ENCODE data around the gene POLN. TPM values are rescaled to one million over a fixed set of nuclear protein-coding genes. Genes with fewer than 3 reads are reported as not detected.

POLN gene
- total RNA-seq, 4 donors from 2014 or later, result 0.91 to 8.0 (median 1.2) TPM

DNA sequence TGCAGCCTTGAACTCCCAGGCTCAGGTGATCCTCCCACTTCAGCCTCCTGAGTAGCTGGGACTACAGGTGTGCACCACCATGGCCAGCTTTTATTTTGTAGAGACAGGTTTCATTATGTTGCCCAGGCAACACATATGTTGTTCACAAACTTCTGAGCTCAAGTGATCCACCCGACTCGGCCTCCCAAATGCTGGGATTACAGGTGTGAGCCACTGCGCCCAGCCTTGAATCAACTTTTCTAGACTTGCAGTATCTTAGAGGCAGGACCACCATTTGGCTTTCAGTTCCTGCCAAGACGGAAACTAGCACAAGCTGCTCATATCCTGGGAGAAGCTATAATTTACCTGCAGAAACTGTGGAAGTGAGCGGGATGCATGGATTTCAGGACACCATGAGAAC is 162.9 kb downstream of the POLN start:
- TF ChIP-seq POLR2A (IDR thresholded peaks at IDR 0.05), result no peak
- no peak for TF ChIP-seq POLR2AphosphoS5 (IDR thresholded peaks at IDR 0.05)
- TF ChIP-seq, protein P1, sequence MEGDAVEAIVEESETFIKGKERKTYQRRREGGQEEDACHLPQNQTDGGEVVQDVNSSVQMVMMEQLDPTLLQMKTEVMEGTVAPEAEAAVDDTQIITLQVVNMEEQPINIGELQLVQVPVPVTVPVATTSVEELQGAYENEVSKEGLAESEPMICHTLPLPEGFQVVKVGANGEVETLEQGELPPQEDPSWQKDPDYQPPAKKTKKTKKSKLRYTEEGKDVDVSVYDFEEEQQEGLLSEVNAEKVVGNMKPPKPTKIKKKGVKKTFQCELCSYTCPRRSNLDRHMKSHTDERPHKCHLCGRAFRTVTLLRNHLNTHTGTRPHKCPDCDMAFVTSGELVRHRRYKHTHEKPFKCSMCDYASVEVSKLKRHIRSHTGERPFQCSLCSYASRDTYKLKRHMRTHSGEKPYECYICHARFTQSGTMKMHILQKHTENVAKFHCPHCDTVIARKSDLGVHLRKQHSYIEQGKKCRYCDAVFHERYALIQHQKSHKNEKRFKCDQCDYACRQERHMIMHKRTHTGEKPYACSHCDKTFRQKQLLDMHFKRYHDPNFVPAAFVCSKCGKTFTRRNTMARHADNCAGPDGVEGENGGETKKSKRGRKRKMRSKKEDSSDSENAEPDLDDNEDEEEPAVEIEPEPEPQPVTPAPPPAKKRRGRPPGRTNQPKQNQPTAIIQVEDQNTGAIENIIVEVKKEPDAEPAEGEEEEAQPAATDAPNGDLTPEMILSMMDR (IDR thresholded peaks at IDR 0.05), result no peak
- no peak for TF ChIP-seq EP300 (IDR thresholded peaks at IDR 0.05)
- Histone ChIP-seq H3K4me3 (no peak overlapping the region), H3K27me3 (no peaks in the 10 kb centered on the region), H3K4me1 (no peaks in the 10 kb centered on the region), H3K27ac (no peak overlapping the region), H3K9me3 (no peaks in the 10 kb centered on the region), H3K36me3 (no peaks in the 10 kb centered on the region)
- DNase-seq (ENCODE audit: low spot score in 2 of 2), result no peak
- WGBS, result 94% methylated on average over 5 of the region's 5 CpGs

DNA sequence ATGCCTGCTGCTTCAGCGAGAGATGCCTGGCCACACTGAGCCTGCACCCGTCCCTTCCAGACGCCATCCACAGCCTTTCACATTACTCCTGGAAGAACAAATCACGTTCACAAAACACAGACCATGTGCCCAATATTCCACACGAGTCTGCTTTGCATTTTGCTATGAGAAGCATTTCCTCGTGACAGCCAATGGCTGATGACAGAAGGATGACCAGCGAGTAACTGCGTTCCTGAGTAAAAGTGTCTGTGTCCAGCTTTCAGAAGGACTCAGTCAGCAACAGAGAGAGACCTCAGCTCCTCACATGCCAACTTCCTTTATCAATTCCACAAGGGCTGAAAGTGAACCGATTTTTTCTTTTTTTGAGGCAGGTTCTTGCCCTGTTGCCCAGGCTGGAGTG is 163.3 kb downstream of the POLN start:
- no peaks in the 10 kb centered on the region for H3K4me1 ChIP-seq
- H3K36me3 ChIP-seq, result no peaks in the 10 kb centered on the region
- H3K4me3 ChIP-seq, result no peak overlapping the region
- no peak overlapping the region for H3K27ac ChIP-seq
- no peaks in the 10 kb centered on the region for H3K9me3 ChIP-seq
- TF ChIP-seq EP300 (IDR thresholded peaks at IDR 0.05) (no peak), POLR2A (IDR thresholded peaks at IDR 0.05) (no peak), POLR2AphosphoS5 (IDR thresholded peaks at IDR 0.05) (no peak)
- TF ChIP-seq, protein P1 (IDR thresholded peaks at IDR 0.05), result no peak
- WGBS, result 76% methylated on average over 9 of the region's 9 CpGs
- peak in 1 of 2 donors; percentile 16 for DNase-seq (ENCODE audit: low spot score in 2 of 2)
- no peaks in the 10 kb centered on the region for H3K27me3 ChIP-seq

DNA sequence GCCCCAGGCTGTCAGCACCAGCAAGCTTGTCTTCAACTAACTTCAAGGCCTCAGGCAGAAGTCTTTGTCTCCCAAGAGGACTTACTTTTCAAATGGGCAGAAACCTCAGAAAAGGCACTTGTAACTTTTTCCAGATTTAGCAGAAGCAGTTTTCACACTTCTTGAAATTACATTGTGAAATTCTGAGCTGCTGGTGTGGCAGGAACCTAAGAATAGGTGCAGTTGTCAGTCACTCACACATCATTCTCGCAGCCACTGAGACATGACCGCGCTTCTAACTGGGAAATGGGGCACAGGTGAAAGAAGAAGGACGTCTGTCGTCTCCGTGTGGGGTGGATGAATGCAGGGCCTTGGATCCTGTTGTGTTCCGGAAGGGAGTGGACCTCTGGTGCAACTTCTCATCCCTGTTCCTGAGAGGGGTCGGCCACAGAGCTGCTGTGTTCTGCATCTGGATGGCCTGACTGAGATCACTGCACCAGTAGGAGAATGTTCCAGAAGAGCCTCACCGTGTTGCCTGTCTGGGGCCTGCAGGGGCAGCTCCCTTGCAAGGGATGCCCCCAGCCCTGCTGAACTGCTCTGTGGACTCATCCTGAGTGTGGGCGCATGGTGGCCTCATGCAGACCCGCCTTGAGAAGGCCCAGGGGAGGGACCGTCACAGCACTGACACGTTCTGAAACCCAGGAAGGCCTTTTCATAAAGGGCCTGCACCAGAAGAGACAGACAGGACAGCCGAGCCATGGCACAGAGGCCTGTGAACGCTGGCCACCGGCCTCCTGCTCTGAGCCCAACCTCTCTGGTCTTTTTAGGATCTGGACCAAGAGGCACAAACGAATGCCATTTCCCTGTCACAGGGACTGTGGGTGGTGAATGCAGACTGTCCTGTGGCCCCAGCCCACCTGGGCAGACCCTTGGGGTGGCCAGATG is 164.1 kb downstream of the POLN start:
- DNase-seq (ENCODE audit: low spot score in 2 of 2), result peak in 1 of 2 donors; percentile 32
- no peaks in the 10 kb centered on the region for H3K4me1 ChIP-seq

DNA sequence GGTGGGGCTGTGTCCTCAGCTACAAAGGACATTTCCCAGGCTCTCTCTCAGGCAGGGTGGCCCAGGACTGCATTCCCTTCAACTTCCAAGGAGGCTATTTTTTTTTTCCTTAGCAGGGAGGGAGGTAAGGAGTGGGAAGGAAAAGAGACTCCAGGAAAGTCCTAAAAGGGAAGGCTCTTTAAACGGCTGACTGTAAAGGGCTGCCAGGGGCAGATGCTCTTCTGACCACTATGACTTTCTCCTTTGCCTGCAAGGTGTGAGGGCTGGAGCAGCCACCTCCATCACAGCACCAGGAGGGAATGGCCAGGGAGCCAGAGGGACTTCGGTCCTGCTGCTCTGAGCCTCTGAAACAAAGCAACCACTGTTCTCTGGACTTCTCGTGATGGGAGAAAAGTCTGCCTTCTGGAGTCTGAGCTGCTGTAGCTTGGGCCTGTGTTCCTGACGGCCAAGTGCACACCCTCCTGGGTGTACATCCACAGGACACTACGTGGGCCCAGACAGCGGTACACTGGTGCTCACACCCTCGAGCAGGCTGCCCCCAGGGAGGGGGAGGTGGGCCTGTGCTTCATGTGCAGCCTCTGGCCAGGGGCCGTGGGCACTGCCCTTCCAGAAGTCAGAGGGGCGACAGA is 164.9 kb downstream of the POLN start:
- Histone ChIP-seq H3K4me1 (no peaks in the 10 kb centered on the region), H3K4me3 (no peak overlapping the region), H3K27me3 (no peaks in the 10 kb centered on the region), H3K9me3 (no peaks in the 10 kb centered on the region), H3K27ac (no peak overlapping the region), H3K36me3 (no peaks in the 10 kb centered on the region)
- WGBS, result 87% methylated on average over 7 of the region's 9 CpGs
- DNase-seq (ENCODE audit: low spot score in 2 of 2), result peak; percentile 19 to 79
- TF ChIP-seq EP300 (IDR thresholded peaks at IDR 0.05), result no peak
- TF ChIP-seq, protein P1 (IDR thresholded peaks at IDR 0.05), result no peak

More for the DNA sequence above, 164.1 kb downstream of the POLN start:
- TF ChIP-seq, protein P1 (IDR thresholded peaks at IDR 0.05), result no peak
- no peak for TF ChIP-seq EP300 (IDR thresholded peaks at IDR 0.05)
- no peak for TF ChIP-seq POLR2A (IDR thresholded peaks at IDR 0.05)
- TF ChIP-seq POLR2AphosphoS5 (IDR thresholded peaks at IDR 0.05), result no peak
- Histone ChIP-seq H3K4me3 (no peak overlapping the region), H3K27me3 (no peaks in the 10 kb centered on the region), H3K9me3 (no peaks in the 10 kb centered on the region), H3K36me3 (no peaks in the 10 kb centered on the region), H3K27ac (no peak overlapping the region)
- 84% methylated on average over 15 of the region's 17 CpGs for WGBS
